T-helper 1 cell treated with Interleukin-12 subunit alpha and Interleukin-12 subunit beta and Interleukin-4 antibody, amounts not matched to agents 30 μg/mL and 1 μg/mL, for 36 hours (primary cell): ENCODE results near the gene IL17C.

Experiments
- H3K27ac Mint-ChIP-seq: one replicate; pipeline ENCODE4 v1.8.0; 2021; ENCODE audit warnings: mild to moderate bottlenecking, mixed read lengths
- H3K27me3 Mint-ChIP-seq: one replicate; pipeline ENCODE4 v1.8.0; 2021; ENCODE audit warnings: low read depth, mixed read lengths
- H3K36me3 Mint-ChIP-seq: one replicate; pipeline ENCODE4 v1.8.0; 2021; ENCODE audit warnings: low read depth, mixed read lengths
- H3K4me1 Mint-ChIP-seq: one replicate; pipeline ENCODE4 v1.8.0; 2021; ENCODE audit warnings: low read depth, mixed read lengths
- H3K4me3 Mint-ChIP-seq: one replicate; pipeline ENCODE4 v1.8.0; 2021; ENCODE audit warnings: mild to moderate bottlenecking, moderate library complexity, mixed read lengths
- H3K9me3 Mint-ChIP-seq: one replicate; pipeline ENCODE4 v1.8.0; 2021; ENCODE audit warnings: mixed read lengths

Gene IL17C

GRCh38 chr16:88684569-88685155 lies 46.3 kb downstream of the IL17C start:
- H3K27me3 Mint-ChIP-seq: no peaks in the 10 kb centered on the region
- peaks cover 11% of the 10 kb centered on the region for H3K36me3 Mint-ChIP-seq
- peaks cover 32% of the 10 kb centered on the region for H3K4me1 Mint-ChIP-seq
- H3K4me3 Mint-ChIP-seq: peak overlapping the region; percentile 31
- no peak overlapping the region for H3K27ac Mint-ChIP-seq
- H3K9me3 Mint-ChIP-seq: no peaks in the 10 kb centered on the region

- Mint-ChIP-seq H3K9me3 (no peaks in the 10 kb centered on the region), H3K4me1 (peaks cover 34% of the 10 kb centered on the region)
These were observed 47.0 kb downstream of the IL17C start for GRCh38 chr16:88685156-88686061.

GRCh38 chr16:88686062-88686438 lies 47.7 kb downstream of the IL17C start:
- Mint-ChIP-seq H3K9me3 (no peaks in the 10 kb centered on the region), H3K27me3 (no peaks in the 10 kb centered on the region), H3K4me1 (peaks cover 35% of the 10 kb centered on the region), H3K4me3 (peak overlapping the region; percentile 77), H3K36me3 (peaks cover 8% of the 10 kb centered on the region), H3K27ac (no peak overlapping the region)

More at GRCh38 chr16:88685156-88686061, 47.0 kb downstream of the IL17C start:
- peak overlapping the region; percentile 77 for H3K4me3 Mint-ChIP-seq
- no peak overlapping the region for H3K27ac Mint-ChIP-seq
- peaks cover 11% of the 10 kb centered on the region for H3K36me3 Mint-ChIP-seq
- no peaks in the 10 kb centered on the region for H3K27me3 Mint-ChIP-seq

GRCh38 chr16:88686439-88687253 lies 48.3 kb downstream of the IL17C start, which contains the start of gene SNAI3:
Gene SNAI3 (minus strand): TSS chr16:88686507. CDS start chr16:88686406, 101 bp downstream.
- Mint-ChIP-seq H3K9me3 (no peaks in the 10 kb centered on the region), H3K4me1 (peaks cover 30% of the 10 kb centered on the region), H3K27ac (no peak within 1 kb of the TSS)

GRCh38 chr16:88687254-88687576 lies 48.8 kb downstream of the IL17C start:
- Mint-ChIP-seq H3K27me3 (no peaks in the 10 kb centered on the region), H3K4me3 (no peak overlapping the region), H3K36me3 (peaks cover 6% of the 10 kb centered on the region), H3K27ac (no peak overlapping the region), H3K4me1 (peaks cover 30% of the 10 kb centered on the region), H3K9me3 (no peaks in the 10 kb centered on the region)

More at GRCh38 chr16:88686439-88687253, 48.3 kb downstream of the IL17C start, which contains the start of gene SNAI3:
- Mint-ChIP-seq H3K4me3 (peak within 1 kb of the TSS; percentile 77), H3K36me3 (peaks cover 7% of the 10 kb centered on the region), H3K27me3 (no peaks in the 10 kb centered on the region)

GRCh38 chr16:88687676-88688012 lies 49.3 kb downstream of the IL17C start:
- Mint-ChIP-seq H3K4me3 (no peak overlapping the region), H3K9me3 (no peaks in the 10 kb centered on the region), H3K4me1 (peaks cover 30% of the 10 kb centered on the region), H3K27me3 (no peaks in the 10 kb centered on the region), H3K36me3 (peaks cover 6% of the 10 kb centered on the region), H3K27ac (no peak overlapping the region)

GRCh38 chr16:88688013-88688778 lies 49.8 kb downstream of the IL17C start:
- Mint-ChIP-seq H3K4me3 (no peak overlapping the region), H3K36me3 (peaks cover 6% of the 10 kb centered on the region), H3K9me3 (no peaks in the 10 kb centered on the region), H3K27me3 (no peaks in the 10 kb centered on the region), H3K4me1 (peaks cover 35% of the 10 kb centered on the region), H3K27ac (no peak overlapping the region)
